ENCODE results near the gene HTR2C.
"Not testable (repeated sequence)": the region's sequence is repeated elsewhere in the genome, so short reads cannot be mapped to it uniquely, and the experiment has no call there.

HTR2C gene

GRCh38 chrX:114583646-114584374, at the start of gene HTR2C:
HTR2C (plus strand) TSS chrX:114584086; CDS start chrX:114726937, 142,851 bp downstream.
- no peak for FAIRE-seq

- no peak for FAIRE-seq
These were observed 3.5 kb upstream of the HTR2C start for GRCh38 chrX:114580336-114580735.

- no peak for FAIRE-seq
These were observed 2.2 kb upstream of the HTR2C start for GRCh38 chrX:114581528-114582263.

GRCh38 chrX:114582264-114582632, 1.6 kb upstream of the HTR2C start:
- FAIRE-seq: no peak

GRCh38 chrX:114582698-114583395, 1.0 kb upstream of the HTR2C start:
- no peak for FAIRE-seq

GRCh38 chrX:114584375-114584943, 573 bp downstream of the HTR2C start:
- FAIRE-seq: no peak

- no peak for FAIRE-seq
These were observed 1.3 kb downstream of the HTR2C start for GRCh38 chrX:114584983-114585842.

GRCh38 chrX:114591121-114591520, 7.2 kb downstream of the HTR2C start:
- peak; percentile 24 for FAIRE-seq

- no peak for FAIRE-seq
These were observed 15.4 kb downstream of the HTR2C start for GRCh38 chrX:114599305-114599704.

- FAIRE-seq: no peak
These were observed 16.0 kb downstream of the HTR2C start for GRCh38 chrX:114599911-114600310.

GRCh38 chrX:114606619-114607018, 22.7 kb downstream of the HTR2C start:
- FAIRE-seq: not testable (repeated sequence)

- FAIRE-seq: peak; percentile 57
These were observed 27.2 kb downstream of the HTR2C start for GRCh38 chrX:114611018-114611619.

- FAIRE-seq: peak; percentile 65
These were observed 31.9 kb downstream of the HTR2C start for GRCh38 chrX:114615765-114616164.

- FAIRE-seq: peak; percentile 53
These were observed 36.0 kb downstream of the HTR2C start for GRCh38 chrX:114619874-114620273.

- FAIRE-seq: peak; percentile 31
These were observed 42.4 kb downstream of the HTR2C start for GRCh38 chrX:114626323-114626722.

- FAIRE-seq: no peak
These were observed 52.1 kb downstream of the HTR2C start for GRCh38 chrX:114635986-114636385.

- no peak for FAIRE-seq
These were observed 66.5 kb downstream of the HTR2C start for GRCh38 chrX:114650351-114650750.

- FAIRE-seq: no peak
These were observed 91.5 kb downstream of the HTR2C start for GRCh38 chrX:114675365-114675764.

GRCh38 chrX:114700533-114700932, 116.6 kb downstream of the HTR2C start:
- FAIRE-seq: not testable (repeated sequence)

GRCh38 chrX:114709406-114709805, 125.5 kb downstream of the HTR2C start:
- no peak for FAIRE-seq

GRCh38 chrX:114710571-114710970, 126.7 kb downstream of the HTR2C start:
- no peak for FAIRE-seq

- FAIRE-seq: no peak
These were observed 128.6 kb downstream of the HTR2C start for GRCh38 chrX:114712466-114712865.
